GM12878 (cell line): Measurements from ENCODE around the gene JAG1.

Experiments
- CHD1 ChIP-seq: IDR thresholded peaks from 2 replicates; pipeline ENCODE4 v1.6.1; 2012; ENCODE audit warnings: low read depth, low read length, improper control_type of control experiment
- ESRRA ChIP-seq: IDR thresholded peaks from 2 replicates; pipeline ENCODE4 v1.6.1; 2012; ENCODE audit warnings: mild to moderate bottlenecking, low read length, improper control_type of control experiment
- NFYB ChIP-seq: IDR thresholded peaks from 2 replicates; pipeline ENCODE4 v1.6.1; 2011; ENCODE audit warnings: low read depth, mild to moderate bottlenecking, low read length, improper control_type of control experiment, moderate library complexity; ENCODE audit not compliant: insufficient read depth
- POLR2A ChIP-seq: IDR thresholded peaks from 2 replicates; pipeline ENCODE4 v1.6.1; 2011; ENCODE audit warnings: low read depth, mild to moderate bottlenecking, low read length
- RAD21 ChIP-seq: IDR thresholded peaks from 2 replicates; pipeline ENCODE4 v1.6.1; 2011; ENCODE audit warnings: mild to moderate bottlenecking, low read depth, low read length, moderate library complexity; ENCODE audit not compliant: insufficient read depth
- RFX5 ChIP-seq: IDR thresholded peaks from 2 replicates; pipeline ENCODE4 v1.6.1; 2011; ENCODE audit warnings: low read depth, low read length, improper control_type of control experiment
- TF ChIP-seq, protein P1 (sequence below), 3 experiments: IDR thresholded peaks in 2 of 3; conservative IDR thresholded peaks in 1 of 3; 2 replicates each; pipeline ENCODE4 v1.5.1; 2011; ENCODE audit warnings: low read depth in 3 of 3, low read length in 3 of 3, mild to moderate bottlenecking in 3 of 3, control low read depth in 2 of 3, moderate library complexity in 2 of 3, inconsistent platforms in 1 of 3, mixed read lengths in 1 of 3; ENCODE audit not compliant: control insufficient read depth in 2 of 3, insufficient read depth in 1 of 3; ENCODE audit errors: extremely low read depth in 1 of 3

DNA sequence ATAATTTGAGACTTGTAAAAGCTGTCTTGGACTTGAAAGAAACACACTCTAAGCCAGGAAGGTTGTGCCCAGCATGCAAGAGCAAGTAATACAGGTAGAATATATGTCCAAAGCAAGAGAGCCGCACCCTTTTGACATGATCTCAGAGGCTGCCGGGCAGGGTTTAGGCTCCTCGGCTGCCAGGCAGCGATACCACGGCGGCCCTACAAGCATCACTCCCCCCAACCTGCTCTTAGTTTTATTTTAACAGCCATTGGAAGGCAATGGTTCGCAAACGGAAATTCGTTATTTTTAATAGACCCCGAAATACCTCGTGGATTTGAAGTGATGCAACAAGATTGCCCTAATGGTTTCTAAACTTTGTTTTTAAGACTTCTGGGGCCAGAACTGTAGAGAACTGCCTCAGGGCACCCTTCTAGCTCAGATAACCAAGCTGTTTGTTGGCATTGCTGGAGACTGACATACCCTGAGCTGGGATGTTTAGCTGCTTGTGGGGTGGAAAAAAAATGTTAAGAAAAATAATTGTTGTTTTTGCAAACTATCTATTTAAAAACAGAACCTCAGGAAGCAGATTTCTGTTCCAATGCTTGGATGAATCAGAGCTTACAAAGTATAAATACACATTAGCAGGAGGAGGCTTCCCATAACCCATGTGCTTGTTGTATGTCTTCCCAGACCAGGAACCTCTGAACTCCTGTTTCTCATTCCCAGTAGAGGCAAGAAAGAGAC lies 39.0 kb downstream of the JAG1 start:
- TF ChIP-seq RFX5 (no peak), CHD1 (no peak), NFYB (no peak), ESRRA (no peak), RAD21 (no peak), POLR2A (no peak)
- TF ChIP-seq, protein P1, sequence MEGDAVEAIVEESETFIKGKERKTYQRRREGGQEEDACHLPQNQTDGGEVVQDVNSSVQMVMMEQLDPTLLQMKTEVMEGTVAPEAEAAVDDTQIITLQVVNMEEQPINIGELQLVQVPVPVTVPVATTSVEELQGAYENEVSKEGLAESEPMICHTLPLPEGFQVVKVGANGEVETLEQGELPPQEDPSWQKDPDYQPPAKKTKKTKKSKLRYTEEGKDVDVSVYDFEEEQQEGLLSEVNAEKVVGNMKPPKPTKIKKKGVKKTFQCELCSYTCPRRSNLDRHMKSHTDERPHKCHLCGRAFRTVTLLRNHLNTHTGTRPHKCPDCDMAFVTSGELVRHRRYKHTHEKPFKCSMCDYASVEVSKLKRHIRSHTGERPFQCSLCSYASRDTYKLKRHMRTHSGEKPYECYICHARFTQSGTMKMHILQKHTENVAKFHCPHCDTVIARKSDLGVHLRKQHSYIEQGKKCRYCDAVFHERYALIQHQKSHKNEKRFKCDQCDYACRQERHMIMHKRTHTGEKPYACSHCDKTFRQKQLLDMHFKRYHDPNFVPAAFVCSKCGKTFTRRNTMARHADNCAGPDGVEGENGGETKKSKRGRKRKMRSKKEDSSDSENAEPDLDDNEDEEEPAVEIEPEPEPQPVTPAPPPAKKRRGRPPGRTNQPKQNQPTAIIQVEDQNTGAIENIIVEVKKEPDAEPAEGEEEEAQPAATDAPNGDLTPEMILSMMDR (IDR thresholded peaks at IDR 0.05 in 2 of 3, conservative IDR thresholded peaks at IDR 0.05 in 1 of 3; ENCODE audit: control insufficient read depth in 2 of 3, extremely low read depth in 1 of 3, insufficient read depth in 1 of 3, low read depth in 3 of 3, low read length in 3 of 3): no peak
